GM21737 (cell line): ENCODE results near the gene MLIP.
"Not testable (repeated sequence)": the region's sequence is repeated elsewhere in the genome, so short reads cannot be mapped to it uniquely, and the experiment has no call there.

ENCODE experiments used
- ATAC-seq: cut with Tn5 transposase; IDR thresholded peaks from one replicate; pipeline ENCODE4 v1.9.1; 2021; ENCODE audit warnings: mild to moderate bottlenecking, moderate library complexity; ENCODE audit not compliant: unreplicated experiment

The MLIP gene

GRCh38 chr6:54140811-54141210 is 29.6 kb downstream of the MLIP start:
- no peak for ATAC-seq

DNA sequence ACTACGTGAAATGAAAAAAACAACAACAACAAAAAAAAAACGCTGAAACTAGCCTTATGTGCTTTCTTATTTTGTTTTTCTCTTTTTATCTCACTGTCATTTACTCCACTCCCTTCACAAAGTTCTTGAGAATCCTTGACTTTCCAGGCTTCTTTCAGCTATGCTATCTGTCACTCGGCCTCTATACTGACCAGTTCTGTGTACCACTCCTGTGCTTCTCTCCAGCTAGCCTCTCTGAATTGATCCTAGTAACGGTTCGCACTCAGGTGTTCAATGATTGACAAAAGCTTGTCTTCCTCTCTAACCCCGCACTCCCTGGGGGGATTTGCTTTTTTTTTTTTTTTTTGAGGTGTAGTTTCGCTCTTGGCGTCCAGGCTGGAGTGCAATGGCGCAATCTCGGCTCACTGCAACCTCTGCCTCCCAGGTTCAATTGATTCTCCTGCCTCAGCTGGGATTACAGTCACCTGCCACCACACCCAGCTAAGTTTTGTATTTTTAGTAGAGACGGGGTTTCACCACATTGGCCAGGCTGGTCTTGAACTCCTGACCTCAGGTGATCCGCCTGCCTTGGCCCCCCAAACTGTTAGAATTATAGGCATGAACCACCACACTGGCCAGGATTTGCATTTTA is 31.8 kb downstream of the MLIP start:
- ATAC-seq: no peak

- no peak for ATAC-seq
Measured at GRCh38 chr6:54151861-54152260, 40.6 kb downstream of the MLIP start.

DNA sequence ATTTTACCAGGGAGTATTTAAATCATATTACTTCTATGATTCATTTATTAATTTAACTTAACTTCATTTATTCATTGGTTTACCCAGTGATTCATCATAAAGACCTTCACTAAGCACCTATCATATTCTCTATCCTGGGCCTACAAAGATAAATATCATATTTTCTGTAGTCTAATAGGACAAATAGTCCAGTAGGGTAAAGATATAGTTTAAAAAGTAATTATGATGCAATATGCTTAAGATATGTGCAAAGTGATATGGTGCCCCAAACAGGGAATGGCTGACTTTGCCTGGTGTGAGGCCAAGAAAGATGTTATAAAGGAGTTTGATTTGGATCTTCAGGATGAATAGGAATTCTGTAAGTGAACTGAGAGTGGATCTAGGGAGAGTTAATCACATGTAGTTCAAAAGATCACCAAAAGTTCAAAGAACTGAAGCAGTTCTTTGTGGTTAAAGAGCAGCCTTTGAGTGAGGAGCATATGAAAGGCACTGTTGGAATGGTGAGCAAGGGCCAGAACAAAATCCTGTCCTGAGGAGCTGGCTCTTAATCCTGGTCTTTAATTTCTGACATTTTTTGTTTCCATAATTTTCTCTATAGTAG is 45.5 kb downstream of the MLIP start:
- ATAC-seq: no peak

DNA sequence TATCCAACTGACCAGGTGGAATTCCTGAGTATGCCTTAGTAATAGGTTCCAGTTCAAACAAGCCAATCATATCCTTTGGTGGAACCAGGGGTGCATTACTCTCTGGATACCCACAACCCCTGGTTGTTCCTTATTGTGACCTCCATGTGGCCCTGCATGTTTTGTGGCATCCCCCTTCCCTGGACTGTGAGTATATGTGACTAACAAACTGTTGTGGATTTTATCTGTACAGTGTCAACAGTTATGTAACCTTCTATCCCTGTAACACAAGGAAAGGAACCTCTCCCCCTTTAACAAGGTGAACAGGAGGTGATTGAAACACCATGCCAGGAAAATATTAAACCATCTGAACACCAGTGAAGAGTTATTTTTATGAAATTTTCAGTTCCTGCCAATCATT is 46.2 kb downstream of the MLIP start:
- no peak for ATAC-seq

DNA sequence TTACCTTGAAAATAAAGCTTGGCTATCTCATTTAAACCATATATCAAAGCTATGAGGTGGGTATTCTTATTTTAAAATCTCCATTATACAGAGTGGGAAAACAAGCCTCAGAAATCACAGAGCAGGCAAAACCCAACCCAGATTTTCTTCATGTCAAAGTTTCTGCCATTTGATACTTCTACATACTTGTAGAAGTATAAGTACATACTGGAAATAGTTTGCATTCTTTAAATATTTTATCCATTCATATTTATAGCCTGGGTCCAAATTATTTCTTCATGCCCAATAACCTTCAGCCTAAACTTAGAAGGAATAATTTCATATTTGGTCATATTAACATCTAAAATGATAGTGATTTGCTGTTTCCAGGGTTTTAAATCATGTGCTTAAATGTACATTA is 61.8 kb downstream of the MLIP start:
- no peak for ATAC-seq

- no peak for ATAC-seq
Measured at GRCh38 chr6:54179152-54179551, 67.9 kb downstream of the MLIP start.

DNA sequence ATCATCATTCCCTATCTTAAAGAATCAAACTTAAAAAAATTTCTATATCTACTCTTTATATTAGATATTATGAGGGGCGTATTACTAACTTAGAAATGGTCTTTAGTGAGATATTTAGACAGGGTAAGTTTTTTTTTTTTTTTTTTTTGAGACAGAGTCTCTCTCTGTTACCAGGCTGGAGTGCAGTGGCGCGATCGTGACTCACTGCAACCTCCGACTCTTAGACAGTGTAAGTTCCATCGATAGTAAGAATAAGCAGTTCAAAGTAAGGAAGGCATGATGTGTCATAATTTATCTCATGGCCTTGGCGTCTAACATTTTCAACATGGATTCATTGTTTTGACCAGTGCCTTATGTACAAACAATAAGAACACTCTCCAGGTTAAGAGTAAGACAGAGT is 72.4 kb downstream of the MLIP start:
- ATAC-seq: no peak

DNA sequence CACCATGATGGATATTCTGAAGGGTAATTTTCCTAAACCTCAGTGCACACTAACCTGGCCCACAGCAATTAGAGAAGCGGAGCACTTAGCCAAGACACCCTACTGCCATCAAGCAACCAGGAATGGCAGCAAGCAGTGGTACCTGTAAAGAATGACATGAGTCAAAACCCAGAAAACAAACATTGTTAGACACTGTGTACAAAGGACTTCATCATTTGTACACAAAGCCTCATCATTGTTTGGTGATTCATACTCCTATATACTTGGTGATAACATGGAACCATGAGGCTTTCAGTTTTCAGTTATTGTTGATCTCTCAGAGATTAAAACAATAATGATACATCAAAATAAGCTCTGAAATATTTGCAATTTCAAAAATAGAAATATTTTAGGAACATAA is 74.6 kb downstream of the MLIP start:
- ATAC-seq: no peak

GRCh38 chr6:54188846-54189245 is 77.6 kb downstream of the MLIP start:
- no peak for ATAC-seq

DNA sequence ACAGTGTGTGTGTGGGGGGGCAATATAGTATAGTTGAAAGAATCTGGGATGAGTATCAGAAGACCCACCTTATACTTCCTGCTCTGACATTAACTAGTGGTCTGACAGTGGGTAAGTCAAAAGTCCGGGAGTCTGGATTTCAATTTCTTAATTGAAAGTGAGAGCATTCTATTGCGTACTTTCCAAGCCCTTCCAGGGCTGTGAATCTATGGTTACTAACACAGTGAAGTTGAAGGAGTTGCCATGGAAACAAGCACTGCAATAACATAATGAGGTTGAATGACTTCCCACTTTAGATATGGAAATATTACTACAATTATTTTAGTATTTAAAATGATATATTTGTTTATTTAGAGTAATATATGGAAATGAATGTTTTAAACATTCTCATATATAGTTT is 80.2 kb downstream of the MLIP start:
- no peak for ATAC-seq

DNA sequence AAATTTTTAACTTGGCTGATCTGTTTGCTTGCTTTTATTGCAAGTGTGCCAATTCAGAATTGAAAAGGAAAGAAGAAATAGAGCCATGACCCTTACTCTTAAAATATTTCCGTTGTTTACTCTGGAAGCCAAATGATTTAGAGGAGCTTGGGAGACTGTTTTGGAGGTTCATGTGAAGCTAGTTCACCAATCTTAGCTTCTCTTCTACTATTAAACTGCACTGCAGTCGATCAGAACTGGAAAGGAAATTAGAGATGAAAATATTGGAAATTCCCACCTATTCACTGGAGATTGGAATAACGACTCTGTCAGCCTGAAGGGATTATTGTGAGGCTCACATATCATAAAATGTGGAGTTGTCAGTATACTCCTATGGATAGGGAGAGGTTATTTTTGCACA is 81.8 kb downstream of the MLIP start:
- ATAC-seq: no peak

- no peak for ATAC-seq
Measured at GRCh38 chr6:54193560-54193959, 82.3 kb downstream of the MLIP start.

DNA sequence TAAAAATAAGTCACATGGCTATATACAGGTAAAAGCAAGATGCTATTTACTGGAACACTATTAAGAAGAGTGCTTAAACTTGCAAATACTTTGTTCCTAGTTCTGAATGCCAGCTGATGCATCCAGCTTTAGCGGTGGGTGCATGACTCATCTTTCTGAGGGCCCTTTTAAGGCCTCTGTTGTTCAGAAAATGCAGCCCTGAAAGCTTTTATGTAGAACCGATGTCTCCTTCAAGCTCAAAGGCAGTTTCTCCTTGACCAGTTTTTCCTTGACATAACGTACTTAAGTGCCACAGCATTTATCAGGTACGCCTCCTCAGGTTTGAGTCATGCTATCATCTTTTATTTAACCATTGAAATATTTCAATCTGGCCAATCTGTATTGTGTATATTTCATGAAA is 82.8 kb downstream of the MLIP start:
- no peak for ATAC-seq

DNA sequence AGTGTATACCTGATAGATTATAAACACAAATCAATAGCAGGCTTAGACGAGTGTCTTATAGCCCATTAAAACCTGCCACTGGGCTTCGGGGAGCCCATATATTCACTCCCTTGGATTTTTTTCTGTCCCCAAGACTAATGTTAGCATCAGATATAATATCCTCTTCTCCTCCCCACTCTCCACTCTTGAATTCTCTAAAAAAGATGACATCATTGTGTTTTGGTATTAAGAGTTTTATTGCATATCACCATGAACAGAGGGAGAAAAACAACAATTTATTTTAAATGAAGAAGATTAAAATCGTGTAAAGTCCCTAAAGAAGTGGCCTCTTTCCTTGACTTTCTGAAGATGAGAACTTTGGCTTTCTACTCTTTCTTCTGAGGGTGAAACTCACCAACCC is 84.4 kb downstream of the MLIP start:
- no peak for ATAC-seq

DNA sequence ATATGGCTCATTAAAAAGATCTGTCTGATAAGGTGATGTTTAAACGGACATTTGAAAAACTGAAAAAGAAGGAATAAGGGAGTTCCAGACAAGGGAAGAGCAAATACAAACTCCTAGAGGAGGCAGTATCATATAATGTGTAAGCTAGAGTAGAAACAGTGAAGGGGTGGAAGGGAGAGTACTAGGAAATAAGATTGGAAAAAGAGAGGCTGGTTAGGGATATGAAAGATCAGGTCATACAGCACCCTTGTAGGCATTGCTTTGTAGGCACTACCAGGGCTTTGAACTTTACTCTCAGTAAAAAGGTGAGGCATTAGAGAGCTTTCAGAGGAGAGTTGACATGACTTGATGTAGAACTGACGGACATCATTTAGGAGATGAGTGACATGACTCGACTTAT is 85.7 kb downstream of the MLIP start:
- no peak for ATAC-seq

DNA sequence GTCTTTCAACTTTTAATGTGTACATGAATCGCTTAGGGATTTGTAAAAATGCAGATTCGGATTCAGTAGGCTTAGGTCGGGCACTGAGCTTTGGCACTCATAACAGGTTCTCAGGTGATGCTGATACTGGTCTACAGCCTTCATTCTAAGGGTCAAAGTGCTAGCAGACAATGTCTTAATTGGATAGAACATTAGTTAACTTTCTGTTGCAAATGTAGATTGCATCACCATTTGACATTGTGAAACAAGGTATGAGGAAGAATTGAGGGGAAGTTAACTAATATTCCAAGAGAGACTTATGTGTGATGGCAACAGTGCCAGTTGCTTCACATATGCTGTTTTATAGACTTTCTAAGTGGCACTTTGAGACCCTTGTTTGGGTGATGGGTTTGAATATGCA is 86.9 kb downstream of the MLIP start:
- no peak for ATAC-seq

- not testable (repeated sequence) for ATAC-seq
Measured at GRCh38 chr6:54203474-54204035, 92.3 kb downstream of the MLIP start.

DNA sequence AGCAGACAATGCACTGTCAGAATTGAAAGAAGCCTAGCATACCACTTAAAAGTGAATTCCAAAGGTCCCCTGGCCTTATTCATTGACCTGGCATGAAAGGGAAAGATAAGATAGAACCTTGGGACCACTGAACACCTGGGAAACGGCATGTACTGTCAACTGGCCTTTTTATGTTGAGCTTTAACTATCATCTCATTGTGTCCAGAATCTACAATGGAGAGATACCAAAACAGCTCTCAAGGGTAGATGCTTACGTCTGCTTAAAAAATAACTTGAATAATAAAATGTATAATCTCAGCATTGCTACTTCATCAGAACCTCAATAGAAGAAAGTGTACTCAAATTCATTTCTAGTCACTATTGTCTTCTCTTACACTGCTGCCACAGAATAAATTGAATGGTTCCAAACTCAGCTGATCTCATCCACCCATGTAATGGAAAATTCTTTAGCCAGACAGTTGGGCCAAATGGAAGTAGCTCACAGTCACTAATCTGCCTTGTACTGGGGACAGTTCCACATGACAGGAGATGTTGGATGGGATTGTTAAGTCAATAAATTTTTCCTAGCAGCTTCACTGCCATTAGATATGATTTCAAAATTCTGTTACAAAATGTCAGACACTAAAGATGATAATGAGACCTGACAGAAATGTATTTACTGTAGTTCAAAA is 93.8 kb downstream of the MLIP start:
- no peak for ATAC-seq

DNA sequence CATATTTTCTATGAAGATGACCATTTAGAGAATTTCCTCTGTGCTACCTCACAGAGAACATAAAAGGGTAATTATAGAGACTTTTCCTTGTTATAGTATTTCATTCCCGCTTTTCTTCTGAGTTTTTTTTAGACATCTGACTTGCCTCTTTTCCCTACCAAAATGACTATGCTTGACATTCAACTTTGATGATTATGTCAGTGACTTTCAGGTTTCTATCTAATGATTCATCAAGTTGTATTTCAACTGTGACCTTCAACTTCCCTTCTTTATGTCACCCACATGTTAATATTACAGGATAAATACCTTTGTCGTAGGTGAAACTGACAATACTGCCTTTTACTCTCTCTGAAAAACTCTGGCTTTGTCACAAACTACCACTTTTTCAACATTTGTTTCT is 95.3 kb downstream of the MLIP start:
- ATAC-seq: no peak

DNA sequence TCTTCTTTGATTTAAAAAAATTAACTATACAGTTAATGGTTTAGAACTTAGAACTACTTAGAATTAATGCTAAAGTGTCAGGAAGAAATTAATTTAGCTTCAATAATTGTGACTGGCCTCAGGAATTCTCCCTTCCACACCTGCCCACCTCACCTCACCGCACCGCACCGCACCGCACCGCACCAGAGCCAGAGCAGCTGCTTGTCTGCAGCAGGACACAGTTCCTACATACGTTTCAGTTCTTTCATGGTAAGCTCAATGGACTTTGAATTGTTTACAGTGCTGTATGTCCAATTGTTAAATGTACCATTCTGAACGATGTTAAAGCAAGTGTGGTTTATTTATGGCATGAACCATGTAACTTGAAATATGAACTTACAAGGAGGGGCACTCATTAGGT is 98.7 kb downstream of the MLIP start:
- not testable (repeated sequence) for ATAC-seq

- no peak for ATAC-seq
Measured at GRCh38 chr6:54214286-54214685, 103.0 kb downstream of the MLIP start.
